ENCODE results near the gene RAB1A.
"Not testable (repeated sequence)": the region's sequence is repeated elsewhere in the genome, so short reads cannot be mapped to it uniquely, and the experiment has no call there.

Gene RAB1A

DNA sequence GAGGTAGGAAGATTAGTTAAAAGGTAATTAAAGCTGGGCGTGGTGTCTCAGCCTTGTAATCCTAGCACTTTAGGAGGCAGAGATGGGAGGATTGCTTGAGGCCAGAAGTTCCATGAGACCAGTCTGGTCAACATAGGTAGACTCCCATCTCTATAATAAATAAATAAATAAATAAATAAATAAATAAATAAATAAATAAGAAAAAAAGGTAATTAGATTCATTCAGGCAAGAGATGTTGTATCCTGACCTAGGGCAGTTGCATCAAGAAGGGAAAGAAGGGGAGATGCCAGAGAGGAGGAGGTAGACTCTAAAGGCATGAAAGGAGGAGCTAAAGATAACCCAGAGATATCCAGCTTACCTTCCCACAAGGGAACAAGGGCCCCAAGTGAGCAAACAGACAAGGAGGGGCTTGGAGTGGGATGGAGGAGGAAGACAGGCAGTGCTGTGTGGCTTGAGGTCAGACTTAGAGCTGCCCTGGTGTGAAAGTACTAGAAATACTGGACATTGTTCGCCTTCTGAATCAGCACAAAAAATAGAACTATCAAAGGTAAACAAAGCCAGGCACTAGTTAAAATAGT is 7.4 kb upstream of the RAB1A start:
- TF ChIP-seq, protein P1, sequence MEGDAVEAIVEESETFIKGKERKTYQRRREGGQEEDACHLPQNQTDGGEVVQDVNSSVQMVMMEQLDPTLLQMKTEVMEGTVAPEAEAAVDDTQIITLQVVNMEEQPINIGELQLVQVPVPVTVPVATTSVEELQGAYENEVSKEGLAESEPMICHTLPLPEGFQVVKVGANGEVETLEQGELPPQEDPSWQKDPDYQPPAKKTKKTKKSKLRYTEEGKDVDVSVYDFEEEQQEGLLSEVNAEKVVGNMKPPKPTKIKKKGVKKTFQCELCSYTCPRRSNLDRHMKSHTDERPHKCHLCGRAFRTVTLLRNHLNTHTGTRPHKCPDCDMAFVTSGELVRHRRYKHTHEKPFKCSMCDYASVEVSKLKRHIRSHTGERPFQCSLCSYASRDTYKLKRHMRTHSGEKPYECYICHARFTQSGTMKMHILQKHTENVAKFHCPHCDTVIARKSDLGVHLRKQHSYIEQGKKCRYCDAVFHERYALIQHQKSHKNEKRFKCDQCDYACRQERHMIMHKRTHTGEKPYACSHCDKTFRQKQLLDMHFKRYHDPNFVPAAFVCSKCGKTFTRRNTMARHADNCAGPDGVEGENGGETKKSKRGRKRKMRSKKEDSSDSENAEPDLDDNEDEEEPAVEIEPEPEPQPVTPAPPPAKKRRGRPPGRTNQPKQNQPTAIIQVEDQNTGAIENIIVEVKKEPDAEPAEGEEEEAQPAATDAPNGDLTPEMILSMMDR (IDR thresholded peaks at IDR 0.05; ENCODE audit: extremely low read depth, insufficient read depth, missing control alignments): no peak
- in situ Hi-C loops (cut with MboI; ENCODE audit: low pct_unique_long_range_greater_than_20kb, low sequenced_read_pairs, unreplicated experiment): no loop called here
- DNase-seq (ENCODE audit: low spot score): no peak

DNA sequence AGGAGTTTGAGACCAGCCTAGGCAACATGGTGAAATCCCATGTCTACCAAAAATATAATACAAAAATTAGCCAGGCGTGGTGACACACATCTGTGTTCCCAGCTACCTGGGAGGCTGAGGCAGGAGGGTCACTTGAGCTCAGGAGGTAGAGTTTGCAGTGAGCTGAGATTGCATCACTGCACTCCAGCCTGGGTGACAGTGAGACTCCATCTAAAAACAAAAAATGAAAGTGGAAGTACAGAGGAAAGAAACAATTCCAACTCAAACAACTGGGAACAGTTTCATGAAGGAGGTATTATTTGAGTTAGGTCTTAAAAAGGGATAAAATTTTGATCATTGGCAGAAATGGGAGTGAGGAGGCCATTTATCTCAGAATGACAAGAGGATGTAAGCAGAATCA is 6.3 kb upstream of the RAB1A start:
- DNase-seq (ENCODE audit: low spot score): no peak
- TF ChIP-seq, protein P1 (IDR thresholded peaks at IDR 0.05; ENCODE audit: extremely low read depth, insufficient read depth, missing control alignments): no peak
- in situ Hi-C loops (cut with MboI; ENCODE audit: low pct_unique_long_range_greater_than_20kb, low sequenced_read_pairs, unreplicated experiment): no loop called here

DNA sequence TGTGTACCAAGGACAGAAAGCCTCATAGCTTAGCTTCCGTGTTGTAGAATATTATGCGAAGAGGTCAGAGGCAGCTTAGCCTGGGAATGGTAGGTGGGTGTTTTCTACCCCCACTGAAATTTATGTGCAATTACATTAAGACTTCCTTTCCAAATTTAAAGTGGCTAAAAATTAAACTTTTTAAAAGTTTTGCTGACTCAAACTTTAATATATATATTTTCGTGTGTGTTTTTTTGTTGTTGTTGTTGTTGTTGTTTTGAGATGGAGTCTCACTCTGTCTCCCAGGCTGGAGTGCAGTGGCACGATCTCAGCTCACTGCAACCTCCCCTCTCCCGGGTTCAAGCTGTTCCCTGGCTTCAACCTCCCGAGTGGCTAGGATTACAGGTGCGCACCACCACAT is 4.3 kb upstream of the RAB1A start:
- in situ Hi-C loops (cut with MboI; ENCODE audit: low pct_unique_long_range_greater_than_20kb, low sequenced_read_pairs, unreplicated experiment): no loop called here
- TF ChIP-seq, protein P1 (IDR thresholded peaks at IDR 0.05; ENCODE audit: extremely low read depth, insufficient read depth, missing control alignments): no peak
- no peak for DNase-seq (ENCODE audit: low spot score)

DNA sequence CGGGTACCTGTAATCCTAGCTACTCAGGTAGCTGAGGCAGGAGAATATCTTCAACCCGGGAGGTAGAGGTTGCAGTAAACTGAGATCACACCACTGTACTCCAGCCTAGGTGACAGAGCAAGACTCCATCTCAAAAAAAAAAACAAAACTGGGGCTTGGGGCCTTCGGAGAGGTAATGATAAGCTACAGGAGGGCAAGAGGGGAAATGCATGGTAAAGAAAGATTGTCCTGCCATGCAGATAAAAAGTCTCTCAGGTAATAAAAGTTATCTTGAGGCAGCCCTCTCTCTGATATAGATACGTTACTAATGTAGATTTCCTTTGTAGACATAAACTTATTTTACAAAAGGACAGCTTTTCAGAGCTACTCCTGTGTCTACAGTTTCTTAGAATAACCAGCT is 3.7 kb upstream of the RAB1A start:
- TF ChIP-seq, protein P1 (IDR thresholded peaks at IDR 0.05; ENCODE audit: extremely low read depth, insufficient read depth, missing control alignments): no peak
- no peak for DNase-seq (ENCODE audit: low spot score)

DNA sequence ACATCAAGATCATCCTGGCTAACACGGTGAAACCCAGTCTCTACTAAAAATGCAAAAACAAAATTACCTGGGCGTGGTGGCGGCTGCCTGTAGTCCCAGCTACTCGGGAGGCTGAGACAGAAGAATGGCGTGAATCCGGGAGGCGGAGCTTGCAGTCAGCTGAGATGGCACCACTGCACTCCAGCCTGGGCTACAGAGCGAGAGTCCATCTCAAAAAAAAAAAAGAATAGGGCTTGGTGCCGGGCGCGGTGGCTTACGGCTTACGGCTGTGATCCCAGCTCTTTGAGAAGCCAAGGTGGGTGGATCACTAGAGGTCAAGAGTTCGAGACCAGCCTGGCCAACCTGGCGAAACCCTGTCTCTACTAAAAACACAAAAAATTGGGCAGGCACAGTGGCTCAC is 3.0 kb upstream of the RAB1A start:
- in situ Hi-C loops (cut with MboI; ENCODE audit: low pct_unique_long_range_greater_than_20kb, low sequenced_read_pairs, unreplicated experiment); DNase-seq (ENCODE audit: low spot score): not testable (repeated sequence)

More for the DNA sequence above, 3.7 kb upstream of the RAB1A start:
- in situ Hi-C loops (cut with MboI; ENCODE audit: low pct_unique_long_range_greater_than_20kb, low sequenced_read_pairs, unreplicated experiment): no loop called here

DNA sequence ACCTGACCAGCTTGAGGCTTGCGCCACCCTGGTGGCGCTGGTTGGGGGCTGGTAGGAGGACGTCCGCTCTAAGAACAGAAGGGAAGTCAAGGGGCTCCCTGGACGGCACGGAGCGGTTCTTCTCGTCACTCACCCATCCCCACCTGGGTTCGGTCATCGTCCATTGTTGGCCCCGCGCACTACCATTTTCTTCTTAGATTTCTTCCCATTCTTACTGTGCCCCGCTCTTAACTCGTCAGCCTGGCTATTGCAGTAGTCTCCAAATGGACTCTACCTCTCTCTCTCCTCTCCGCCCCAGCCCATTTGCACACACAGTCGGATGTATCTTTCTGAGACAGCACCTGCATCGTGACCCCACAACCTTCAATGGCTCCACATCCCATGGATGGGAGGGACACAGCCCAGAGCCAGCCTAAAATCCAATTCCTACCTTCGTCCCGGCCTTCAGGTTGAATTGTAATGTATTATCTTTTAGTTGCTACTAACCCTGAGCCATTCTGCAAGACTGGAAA is 814 bp upstream of the RAB1A start:
- TF ChIP-seq, protein P1 (IDR thresholded peaks at IDR 0.05; ENCODE audit: extremely low read depth, insufficient read depth, missing control alignments): no peak
- no peak for DNase-seq (ENCODE audit: low spot score)
- in situ Hi-C loops (cut with MboI; ENCODE audit: low pct_unique_long_range_greater_than_20kb, low sequenced_read_pairs, unreplicated experiment): no loop called here

DNA sequence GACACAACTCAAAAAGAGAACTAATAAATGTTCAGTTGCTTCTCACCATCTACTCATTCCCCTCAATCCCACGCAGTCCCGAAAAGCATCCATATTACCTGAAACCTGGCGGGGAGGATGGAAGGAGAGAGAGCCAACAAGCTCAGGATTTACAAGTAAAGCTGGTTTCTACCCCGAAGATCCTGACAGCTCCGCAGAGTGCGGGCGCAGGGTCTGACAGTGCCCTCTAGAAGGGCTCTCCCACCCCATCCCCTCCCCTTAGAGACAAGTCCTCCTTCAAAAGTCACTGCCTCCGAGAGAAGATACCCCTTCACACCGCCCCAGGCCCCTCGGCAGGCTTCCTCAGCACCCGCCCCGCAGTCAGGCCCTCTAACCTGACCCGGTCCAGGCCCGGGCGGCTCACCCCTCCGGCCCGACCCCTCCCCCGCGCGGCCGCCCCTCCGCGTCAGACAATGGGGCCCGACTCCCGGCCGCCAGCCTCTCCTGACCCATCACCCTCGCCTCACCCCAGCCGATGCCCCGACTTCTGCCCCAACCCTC is 550 bp downstream of the RAB1A start:
- in situ Hi-C loops (cut with MboI; ENCODE audit: low pct_unique_long_range_greater_than_20kb, low sequenced_read_pairs, unreplicated experiment): no loop called here
- DNase-seq (ENCODE audit: low spot score): peak; percentile 31
- TF ChIP-seq, protein P1 (IDR thresholded peaks at IDR 0.05; ENCODE audit: extremely low read depth, insufficient read depth, missing control alignments): no peak

Data from GM13977 (cell line).